ENCODE measurements around the gene TUBGCP6.

TUBGCP6 gene

DNA sequence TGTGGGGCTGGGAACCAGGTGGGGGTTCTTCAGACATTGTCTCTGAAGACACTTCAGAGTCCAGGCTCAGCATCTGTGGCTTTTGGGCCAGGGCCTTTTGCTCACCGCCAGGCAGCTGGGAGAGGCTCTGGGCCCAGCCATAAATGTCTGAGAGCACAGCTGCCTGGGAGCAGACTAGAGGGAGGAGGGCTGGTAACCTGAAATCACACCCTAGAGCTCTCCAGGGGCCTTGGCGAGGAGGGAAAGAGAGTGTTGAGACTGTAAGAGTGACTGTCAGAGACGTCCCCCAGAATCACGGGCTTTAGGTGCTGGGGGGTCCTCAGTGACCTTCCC, 55.0 kb downstream of the TUBGCP6 start:
- Histone ChIP-seq H3K4me1 (ENCODE audit: insufficient read depth, poor library complexity, severe bottlenecking) (peaks cover 26% of the 10 kb centered on the region), H3K27ac (ENCODE audit: poor library complexity, severe bottlenecking) (peak overlapping the region; percentile 80), H3K36me3 (ENCODE audit: low read depth) (peaks cover 43% of the 10 kb centered on the region), H3K9me3 (ENCODE audit: severe bottlenecking) (no peaks in the 10 kb centered on the region), H3K27me3 (ENCODE audit: insufficient read depth, poor library complexity, severe bottlenecking) (no peaks in the 10 kb centered on the region), H3K4me3 (ENCODE audit: severe bottlenecking) (peak overlapping the region; percentile 35)
- TF ChIP-seq, protein P1, sequence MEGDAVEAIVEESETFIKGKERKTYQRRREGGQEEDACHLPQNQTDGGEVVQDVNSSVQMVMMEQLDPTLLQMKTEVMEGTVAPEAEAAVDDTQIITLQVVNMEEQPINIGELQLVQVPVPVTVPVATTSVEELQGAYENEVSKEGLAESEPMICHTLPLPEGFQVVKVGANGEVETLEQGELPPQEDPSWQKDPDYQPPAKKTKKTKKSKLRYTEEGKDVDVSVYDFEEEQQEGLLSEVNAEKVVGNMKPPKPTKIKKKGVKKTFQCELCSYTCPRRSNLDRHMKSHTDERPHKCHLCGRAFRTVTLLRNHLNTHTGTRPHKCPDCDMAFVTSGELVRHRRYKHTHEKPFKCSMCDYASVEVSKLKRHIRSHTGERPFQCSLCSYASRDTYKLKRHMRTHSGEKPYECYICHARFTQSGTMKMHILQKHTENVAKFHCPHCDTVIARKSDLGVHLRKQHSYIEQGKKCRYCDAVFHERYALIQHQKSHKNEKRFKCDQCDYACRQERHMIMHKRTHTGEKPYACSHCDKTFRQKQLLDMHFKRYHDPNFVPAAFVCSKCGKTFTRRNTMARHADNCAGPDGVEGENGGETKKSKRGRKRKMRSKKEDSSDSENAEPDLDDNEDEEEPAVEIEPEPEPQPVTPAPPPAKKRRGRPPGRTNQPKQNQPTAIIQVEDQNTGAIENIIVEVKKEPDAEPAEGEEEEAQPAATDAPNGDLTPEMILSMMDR (IDR thresholded peaks at IDR 0.05; ENCODE audit: poor library complexity, severe bottlenecking), result no peak
- ATAC-seq (ENCODE audit: low read depth), result peak; percentile 42
- no peak for DNase-seq (ENCODE audit: low spot score)

DNA sequence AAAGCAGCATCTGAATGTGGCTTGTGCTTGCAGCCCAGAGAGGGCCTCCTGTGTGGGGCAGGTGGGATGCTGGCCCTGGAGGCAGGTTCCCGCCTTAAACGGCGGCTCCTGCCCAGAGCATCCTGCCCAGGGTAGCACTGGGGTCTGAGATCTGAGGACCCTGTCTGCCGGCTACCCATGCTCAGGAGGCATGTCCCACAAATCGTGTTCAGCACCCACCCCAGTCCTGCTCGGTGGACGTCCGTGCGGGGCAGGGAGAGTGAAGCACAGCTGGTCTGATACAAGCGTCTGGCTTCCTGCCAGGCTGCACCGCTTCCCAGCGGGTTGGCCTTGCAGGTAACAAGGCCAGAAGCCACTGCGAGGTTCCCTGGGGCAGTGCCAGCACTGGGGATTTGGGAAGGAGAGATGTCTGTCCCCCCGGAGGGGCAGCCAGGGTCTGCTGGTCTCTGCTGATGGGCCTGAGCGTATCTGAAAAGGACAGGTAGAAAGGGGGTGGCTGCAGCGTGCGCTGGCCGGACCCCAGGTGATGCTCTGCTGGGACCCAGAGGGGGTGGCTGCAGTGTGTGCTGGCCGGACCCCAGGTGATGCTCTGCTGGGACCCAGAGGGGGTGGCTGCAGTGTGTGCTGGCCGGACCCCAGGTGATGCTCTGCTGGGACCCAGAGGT, 55.5 kb downstream of the TUBGCP6 start:
- Histone ChIP-seq H3K4me3 (ENCODE audit: severe bottlenecking) (no peak overlapping the region), H3K27ac (ENCODE audit: poor library complexity, severe bottlenecking) (peak overlapping the region; percentile 80), H3K9me3 (ENCODE audit: severe bottlenecking) (no peaks in the 10 kb centered on the region), H3K36me3 (ENCODE audit: low read depth) (peaks cover 38% of the 10 kb centered on the region), H3K4me1 (ENCODE audit: insufficient read depth, poor library complexity, severe bottlenecking) (peaks cover 26% of the 10 kb centered on the region), H3K27me3 (ENCODE audit: insufficient read depth, poor library complexity, severe bottlenecking) (no peaks in the 10 kb centered on the region)
- no peak for ATAC-seq (ENCODE audit: low read depth)
- TF ChIP-seq, protein P1 (IDR thresholded peaks at IDR 0.05; ENCODE audit: poor library complexity, severe bottlenecking), result no peak
- no peak for DNase-seq (ENCODE audit: low spot score)

DNA sequence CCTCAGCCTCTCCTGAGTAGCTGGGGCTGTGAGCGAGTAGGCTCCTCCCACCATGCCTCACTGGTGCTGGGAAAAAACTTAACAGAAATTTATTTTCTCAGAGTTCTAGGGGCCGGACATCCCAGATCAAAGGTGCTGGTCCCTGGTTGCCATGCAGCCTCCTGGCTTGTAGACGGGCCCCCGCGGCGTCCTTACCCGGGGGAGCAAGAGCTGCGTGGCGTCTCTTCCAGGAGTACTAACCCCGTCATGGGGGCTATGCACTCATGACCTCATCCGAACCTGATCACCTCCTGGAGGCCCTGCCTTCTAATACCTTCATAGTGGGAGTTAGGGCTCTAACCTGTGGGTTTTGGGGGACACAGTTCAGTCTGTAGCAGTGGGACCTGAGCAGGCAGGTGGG, 56.5 kb downstream of the TUBGCP6 start:
- no peak for DNase-seq (ENCODE audit: low spot score)
- Histone ChIP-seq H3K4me1 (ENCODE audit: insufficient read depth, poor library complexity, severe bottlenecking) (peaks cover 26% of the 10 kb centered on the region), H3K4me3 (ENCODE audit: severe bottlenecking) (no peak overlapping the region), H3K9me3 (ENCODE audit: severe bottlenecking) (no peaks in the 10 kb centered on the region), H3K36me3 (ENCODE audit: low read depth) (peaks cover 31% of the 10 kb centered on the region), H3K27me3 (ENCODE audit: insufficient read depth, poor library complexity, severe bottlenecking) (no peaks in the 10 kb centered on the region), H3K27ac (ENCODE audit: poor library complexity, severe bottlenecking) (peak overlapping the region; percentile 80)
- TF ChIP-seq, protein P1 (IDR thresholded peaks at IDR 0.05; ENCODE audit: poor library complexity, severe bottlenecking), result no peak
- ATAC-seq (ENCODE audit: low read depth), result no peak

DNA sequence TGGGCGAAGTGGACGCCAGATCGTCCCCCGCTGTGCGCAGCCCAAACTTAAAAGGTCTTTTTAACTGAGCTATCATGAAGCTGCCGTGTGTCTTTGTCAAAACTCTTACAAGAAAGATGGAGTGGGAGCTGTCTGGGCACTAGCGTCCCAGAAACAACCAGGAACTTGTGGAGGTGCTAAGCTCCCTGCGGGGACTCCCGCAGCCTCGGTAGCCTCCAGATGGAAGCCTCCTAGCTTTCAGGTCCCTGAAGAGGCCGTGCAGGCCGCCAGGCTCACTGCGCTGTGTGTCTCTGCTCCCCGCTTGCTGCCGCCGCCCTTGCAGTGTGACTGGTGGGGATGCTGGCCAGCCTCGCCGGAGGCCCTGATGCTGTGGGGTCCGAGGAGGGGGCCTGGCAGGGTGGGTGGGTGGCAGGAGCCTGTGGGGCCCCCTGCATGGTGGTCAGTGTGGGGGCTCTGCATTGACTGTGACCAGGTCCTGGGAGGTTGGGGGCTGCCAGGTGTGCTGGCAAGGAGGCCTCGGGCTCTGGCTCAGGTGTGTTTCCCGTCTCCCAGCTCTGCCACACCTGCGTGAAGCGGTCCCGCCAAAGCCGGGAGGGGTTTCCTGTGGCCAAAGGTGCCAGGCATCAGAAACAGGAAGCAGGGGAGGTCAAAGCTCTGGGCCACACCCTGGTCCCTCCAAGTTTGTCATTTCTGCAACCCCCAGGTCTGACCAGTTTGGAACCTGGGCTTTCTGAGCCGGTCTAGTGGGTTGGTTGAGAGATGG, 57.9 kb downstream of the TUBGCP6 start:
- peak overlapping the region; percentile 58 for H3K4me3 ChIP-seq (ENCODE audit: severe bottlenecking)
- no peaks in the 10 kb centered on the region for H3K9me3 ChIP-seq (ENCODE audit: severe bottlenecking)
- H3K27ac ChIP-seq (ENCODE audit: poor library complexity, severe bottlenecking), result peak overlapping the region; percentile 73
- TF ChIP-seq, protein P1 (IDR thresholded peaks at IDR 0.05; ENCODE audit: poor library complexity, severe bottlenecking), result no peak
- H3K36me3 ChIP-seq (ENCODE audit: low read depth), result peaks cover 17% of the 10 kb centered on the region
- H3K4me1 ChIP-seq (ENCODE audit: insufficient read depth, poor library complexity, severe bottlenecking), result peaks cover 22% of the 10 kb centered on the region
- no peak for ATAC-seq (ENCODE audit: low read depth)
- no peaks in the 10 kb centered on the region for H3K27me3 ChIP-seq (ENCODE audit: insufficient read depth, poor library complexity, severe bottlenecking)
- DNase-seq (ENCODE audit: low spot score), result no peak

Measured in RWPE2 (cell line).